Panc1 (cell line): ENCODE data around the gene SPSB3. TPM values are rescaled to one million over a fixed set of nuclear protein-coding genes. Genes with fewer than 3 reads are reported as not detected.

Experiments used
- ATAC-seq: fragments of 200-7000 bp; cut with Tn5 transposase; 2 replicates; pipeline ENCODE4 v1.9.1; 2020; ENCODE audit warnings: mild to moderate bottlenecking, moderate library complexity
- BruUV-seq: library from RNA; stranded (reverse); fragments of 400-500 nt; replicated peaks from 2 replicates; lab custom pipeline; 2021; lab: Mats Ljungman, UMichigan
- CTCF ChIA-PET: fragments of 300-600 bp; sonication (Branson Sonifier 250); formaldehyde crosslinking; loops from one replicate; lab custom pipeline; 2022; ENCODE audit warnings: antibody characterized with exemption; lab: Charles Lee
- POLR2A ChIA-PET: fragments of 300-600 bp; sonication (Branson Sonifier 250); formaldehyde crosslinking; loops from one replicate; lab custom pipeline; 2022; ENCODE audit warnings: antibody characterized with exemption; lab: Charles Lee
- DNase-seq: peaks from one replicate; pipeline ENCODE4 v3.0.0-alpha.2; 2010; ENCODE audit warnings: low read depth, low spot score
- H3K27ac ChIP-seq: 2 replicates; pipeline ENCODE4 v1.5.1; 2011; ENCODE audit warnings: mild to moderate bottlenecking, low read length, inconsistent platforms
- H3K27me3 ChIP-seq: fragments of 200-500 bp; sonication (Bioruptor generic); 2 replicates; pipeline ENCODE4 v1.6.0; 2014; ENCODE audit warnings: low read length, inconsistent platforms; ENCODE audit not compliant: control insufficient read depth, insufficient read depth
- H3K36me3 ChIP-seq: fragments of 200-500 bp; sonication (Bioruptor generic); 2 replicates; pipeline ENCODE4 v1.5.1; 2014; ENCODE audit warnings: inconsistent platforms, mild to moderate bottlenecking, low read length, moderate library complexity; ENCODE audit not compliant: control insufficient read depth, insufficient read depth
- H3K4me1 ChIP-seq: 2 replicates; pipeline ENCODE4 v1.5.1; 2011; ENCODE audit warnings: inconsistent platforms, mild to moderate bottlenecking, low read length, moderate library complexity; ENCODE audit not compliant: control insufficient read depth, insufficient read depth
- H3K4me3 ChIP-seq, 2 experiments: 2 replicates each; pipeline ENCODE4 v1.5.1; 2011 to 2012; ENCODE audit warnings: low read depth in 2 of 2, low read length in 2 of 2, mild to moderate bottlenecking in 2 of 2, inconsistent platforms in 1 of 2, moderate library complexity in 1 of 2
- H3K9me3 ChIP-seq: fragments of 200-500 bp; sonication (Bioruptor generic); 2 replicates; pipeline ENCODE4 v1.5.1; 2014; ENCODE audit warnings: low read depth, mild to moderate bottlenecking, inconsistent platforms, low read length, moderate library complexity; ENCODE audit not compliant: control insufficient read depth, insufficient read depth
- CTCF ChIP-seq: fragments of 450-650 bp; IDR thresholded peaks from 2 replicates; pipeline ENCODE4 v1.5.1; 2017; ENCODE audit warnings: mild to moderate bottlenecking
- POLR2AphosphoS5 ChIP-seq: IDR thresholded peaks from 2 replicates; pipeline ENCODE4 v1.6.1; 2012; ENCODE audit warnings: mild to moderate bottlenecking, low read depth, low read length, moderate library complexity
- REST ChIP-seq, 2 experiments: IDR thresholded peaks; 2 replicates each; pipeline ENCODE4 v1.6.1; 2011 to 2012; ENCODE audit warnings: low read depth in 2 of 2, control low read depth in 1 of 2, low read length in 1 of 2, mild to moderate bottlenecking in 1 of 2, moderate library complexity in 1 of 2; ENCODE audit not compliant: insufficient read depth in 1 of 2
- SIN3A ChIP-seq: IDR thresholded peaks from 2 replicates; pipeline ENCODE4 v1.6.1; 2012; ENCODE audit warnings: low read depth, mild to moderate bottlenecking, low read length, moderate library complexity, borderline replicate concordance; ENCODE audit not compliant: insufficient read depth
- TCF7L2 ChIP-seq: IDR thresholded peaks from 2 replicates; pipeline ENCODE4 v1.6.1; 2011; ENCODE audit warnings: mild to moderate bottlenecking, low read depth, low read length, inconsistent platforms
- in situ Hi-C: cut with HindIII; loops from 2 replicates; pipeline ENCODE4 v1.10.0; 2016; ENCODE audit warnings: low sequenced_read_pairs, low pct_unique_long_range_greater_than_20kb
- intact Hi-C: fragments of 100-400 bp; cut with micrococcal nuclease; formaldehyde crosslinking; loops from one replicate; pipeline ENCODE4 v1.10.0; 2022; ENCODE audit not compliant: unreplicated experiment
- total RNA-seq: library from RNA; stranded (reverse); gene quantifications from one replicate; pipeline ENCODE4 v1.2.1, GENCODE V29; 2021; ENCODE audit not compliant: unreplicated experiment

The SPSB3 gene
- total RNA-seq, 1 experiment from 2014 or later, result 23.0 TPM

- TF ChIP-seq REST (IDR thresholded peaks at IDR 0.05; ENCODE audit: insufficient read depth in 1 of 2, low read depth in 2 of 2, low read length in 1 of 2) (no peak), CTCF (no peak), POLR2AphosphoS5 (no peak), TCF7L2 (no peak), SIN3A (no peak)
- DNase-seq (no peak), ATAC-seq (no peak)
- Histone ChIP-seq H3K27ac (no peak overlapping the region), H3K9me3 (no peaks in the 10 kb centered on the region), H3K4me3 (no peak overlapping the region), H3K27me3 (no peaks in the 10 kb centered on the region), H3K36me3 (no peaks in the 10 kb centered on the region; the same call in 1 of the 2 replicates), H3K4me1 (no peaks in the 10 kb centered on the region)
- intact Hi-C loops, result no loop called here
- in situ Hi-C loops, result no loop called here
- ChIA-PET POLR2A (no interaction called here), CTCF (no interaction called here)
- BruUV-seq, result no TSS peak
Observed at GRCh38 chr16:1759511-1759910, 22.9 kb downstream of the SPSB3 start.

GRCh38 chr16:1758923-1759322 lies 23.4 kb downstream of the SPSB3 start:
- no peaks in the 10 kb centered on the region for H3K36me3 ChIP-seq
- H3K9me3 ChIP-seq, result no peaks in the 10 kb centered on the region
- POLR2A ChIA-PET, result no interaction called here
- no peak overlapping the region for H3K27ac ChIP-seq
- in situ Hi-C loops (no loop called here), intact Hi-C loops (no loop called here)
- TF ChIP-seq SIN3A, result no peak
- TF ChIP-seq CTCF, result no peak
- no peak for TF ChIP-seq TCF7L2
- no peak for TF ChIP-seq POLR2AphosphoS5
- TF ChIP-seq REST (IDR thresholded peaks at IDR 0.05; ENCODE audit: insufficient read depth in 1 of 2, low read depth in 2 of 2, low read length in 1 of 2), result no peak
- no peaks in the 10 kb centered on the region for H3K4me1 ChIP-seq
- no peak for DNase-seq
- H3K4me3 ChIP-seq, result no peak overlapping the region
- no TSS peak for BruUV-seq
- H3K27me3 ChIP-seq, result no peaks in the 10 kb centered on the region
- ATAC-seq, result no peak
- CTCF ChIA-PET, result no interaction called here
